ENCODE results near the gene RASSF5.

GRCh38 chr1:206573762-206574161 is 66.4 kb downstream of the RASSF5 start:
- TF ChIP-seq CTCF (IDR thresholded peaks at IDR 0.05) (no peak), POLR2A (IDR thresholded peaks at IDR 0.05) (no peak)
